ENCODE results near the gene PRDM15.

DNA sequence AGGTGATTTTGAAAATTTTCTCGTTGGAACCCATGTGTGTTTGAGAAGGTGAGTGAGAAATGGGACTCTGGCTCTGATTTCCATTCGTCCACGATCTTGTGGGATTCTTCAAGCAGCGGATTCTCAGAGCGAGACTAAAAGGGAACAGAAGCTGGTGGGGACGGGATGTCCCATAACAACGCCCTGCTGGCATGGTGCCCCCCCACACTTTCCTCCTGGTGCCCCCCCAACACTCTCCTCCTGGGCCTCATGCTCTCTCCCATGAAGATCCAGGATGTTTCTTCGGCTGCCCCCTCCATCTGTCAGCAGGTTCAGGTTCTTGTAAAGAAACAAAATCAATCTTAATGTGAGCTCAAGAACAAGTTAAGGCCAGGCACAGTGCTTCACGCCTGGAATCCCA lies 29.1 kb downstream of the PRDM15 start:
- no peak for TF ChIP-seq CEBPB (IDR thresholded peaks at IDR 0.05; ENCODE audit: low read depth)
- TF ChIP-seq, protein P1, sequence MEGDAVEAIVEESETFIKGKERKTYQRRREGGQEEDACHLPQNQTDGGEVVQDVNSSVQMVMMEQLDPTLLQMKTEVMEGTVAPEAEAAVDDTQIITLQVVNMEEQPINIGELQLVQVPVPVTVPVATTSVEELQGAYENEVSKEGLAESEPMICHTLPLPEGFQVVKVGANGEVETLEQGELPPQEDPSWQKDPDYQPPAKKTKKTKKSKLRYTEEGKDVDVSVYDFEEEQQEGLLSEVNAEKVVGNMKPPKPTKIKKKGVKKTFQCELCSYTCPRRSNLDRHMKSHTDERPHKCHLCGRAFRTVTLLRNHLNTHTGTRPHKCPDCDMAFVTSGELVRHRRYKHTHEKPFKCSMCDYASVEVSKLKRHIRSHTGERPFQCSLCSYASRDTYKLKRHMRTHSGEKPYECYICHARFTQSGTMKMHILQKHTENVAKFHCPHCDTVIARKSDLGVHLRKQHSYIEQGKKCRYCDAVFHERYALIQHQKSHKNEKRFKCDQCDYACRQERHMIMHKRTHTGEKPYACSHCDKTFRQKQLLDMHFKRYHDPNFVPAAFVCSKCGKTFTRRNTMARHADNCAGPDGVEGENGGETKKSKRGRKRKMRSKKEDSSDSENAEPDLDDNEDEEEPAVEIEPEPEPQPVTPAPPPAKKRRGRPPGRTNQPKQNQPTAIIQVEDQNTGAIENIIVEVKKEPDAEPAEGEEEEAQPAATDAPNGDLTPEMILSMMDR (IDR thresholded peaks at IDR 0.05 in 2 of 3, conservative IDR thresholded peaks at IDR 0.05 in 1 of 3; ENCODE audit: borderline replicate concordance in 1 of 3, insufficient read depth in 1 of 3, low read depth in 2 of 3, low read length in 2 of 3) = no peak
